HL-60 (cell line): Measurements from ENCODE around the gene TRDN.

Source experiments
- DNase-seq, 2 experiments: peaks; one replicate each; pipeline ENCODE4 v3.0.0-alpha.2; 2010 to 2020; ENCODE audit warnings: low read depth in 1 of 2, low spot score in 1 of 2
- H3K27ac ChIP-seq: fragments of 250-450 bp; sonication (Bioruptor Pico); replicated peaks from 2 replicates; pipeline ENCODE4 v1.5.1; 2020; ENCODE audit warnings: mild to moderate bottlenecking, moderate library complexity
- H3K27me3 ChIP-seq: fragments of 250-450 bp; sonication (Bioruptor Pico); 2 replicates; pipeline ENCODE4 v1.5.1; 2021; ENCODE audit warnings: mild to moderate bottlenecking, moderate library complexity; ENCODE audit not compliant: insufficient read depth, poor library complexity, severe bottlenecking
- H3K4me3 ChIP-seq: replicated peaks from 2 replicates; pipeline ENCODE4 v1.5.1; 2011; ENCODE audit warnings: mild to moderate bottlenecking, control low read depth, low read length; ENCODE audit not compliant: insufficient read depth
- CTCF ChIP-seq: IDR thresholded peaks from one replicate; pipeline ENCODE4 v1.5.1; 2011; ENCODE audit warnings: low read length, control low read depth, inconsistent platforms; ENCODE audit not compliant: insufficient read depth
- GABPA ChIP-seq: IDR thresholded peaks from 2 replicates; pipeline ENCODE4 v1.6.1; 2012; ENCODE audit warnings: low read depth
- POLR2AphosphoS5 ChIP-seq: IDR thresholded peaks from 2 replicates; pipeline ENCODE4 v1.6.1; 2012; ENCODE audit warnings: low read depth
- SPI1 ChIP-seq: IDR thresholded peaks from 2 replicates; pipeline ENCODE4 v1.6.1; 2012; ENCODE audit warnings: low read depth, mild to moderate bottlenecking, borderline replicate concordance
- TF ChIP-seq, protein P1 (sequence below): IDR thresholded peaks from 2 replicates; pipeline ENCODE4 v1.6.1; 2012; ENCODE audit warnings: low read depth; ENCODE audit not compliant: insufficient replicate concordance

The TRDN gene

DNA sequence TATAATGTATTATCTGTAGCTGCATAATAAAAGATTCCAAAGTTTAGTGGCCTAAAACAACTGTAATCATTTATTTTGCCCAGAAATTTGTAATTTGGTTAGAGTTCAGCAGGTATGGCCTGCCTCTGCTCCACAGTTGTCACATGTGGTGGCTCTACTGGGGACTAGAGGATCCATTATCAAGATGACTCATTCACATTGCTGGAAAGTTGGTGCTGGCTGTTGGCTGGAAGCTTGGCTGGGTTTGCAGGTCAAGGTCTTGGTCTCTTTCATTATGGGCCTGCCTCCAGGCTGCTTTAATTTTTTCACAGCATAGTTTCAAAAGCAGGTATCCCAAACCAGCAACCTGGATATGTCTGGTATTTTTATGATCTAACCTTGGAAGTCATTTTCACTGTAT lies 17.6 kb downstream of the TRDN start:
- no peak for DNase-seq
- TF ChIP-seq POLR2AphosphoS5 (no peak), GABPA (no peak), SPI1 (no peak), CTCF (no peak)
- TF ChIP-seq, protein P1, sequence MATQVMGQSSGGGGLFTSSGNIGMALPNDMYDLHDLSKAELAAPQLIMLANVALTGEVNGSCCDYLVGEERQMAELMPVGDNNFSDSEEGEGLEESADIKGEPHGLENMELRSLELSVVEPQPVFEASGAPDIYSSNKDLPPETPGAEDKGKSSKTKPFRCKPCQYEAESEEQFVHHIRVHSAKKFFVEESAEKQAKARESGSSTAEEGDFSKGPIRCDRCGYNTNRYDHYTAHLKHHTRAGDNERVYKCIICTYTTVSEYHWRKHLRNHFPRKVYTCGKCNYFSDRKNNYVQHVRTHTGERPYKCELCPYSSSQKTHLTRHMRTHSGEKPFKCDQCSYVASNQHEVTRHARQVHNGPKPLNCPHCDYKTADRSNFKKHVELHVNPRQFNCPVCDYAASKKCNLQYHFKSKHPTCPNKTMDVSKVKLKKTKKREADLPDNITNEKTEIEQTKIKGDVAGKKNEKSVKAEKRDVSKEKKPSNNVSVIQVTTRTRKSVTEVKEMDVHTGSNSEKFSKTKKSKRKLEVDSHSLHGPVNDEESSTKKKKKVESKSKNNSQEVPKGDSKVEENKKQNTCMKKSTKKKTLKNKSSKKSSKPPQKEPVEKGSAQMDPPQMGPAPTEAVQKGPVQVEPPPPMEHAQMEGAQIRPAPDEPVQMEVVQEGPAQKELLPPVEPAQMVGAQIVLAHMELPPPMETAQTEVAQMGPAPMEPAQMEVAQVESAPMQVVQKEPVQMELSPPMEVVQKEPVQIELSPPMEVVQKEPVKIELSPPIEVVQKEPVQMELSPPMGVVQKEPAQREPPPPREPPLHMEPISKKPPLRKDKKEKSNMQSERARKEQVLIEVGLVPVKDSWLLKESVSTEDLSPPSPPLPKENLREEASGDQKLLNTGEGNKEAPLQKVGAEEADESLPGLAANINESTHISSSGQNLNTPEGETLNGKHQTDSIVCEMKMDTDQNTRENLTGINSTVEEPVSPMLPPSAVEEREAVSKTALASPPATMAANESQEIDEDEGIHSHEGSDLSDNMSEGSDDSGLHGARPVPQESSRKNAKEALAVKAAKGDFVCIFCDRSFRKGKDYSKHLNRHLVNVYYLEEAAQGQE: no peak
- H3K27ac ChIP-seq: no peak overlapping the region
- no peak overlapping the region for H3K4me3 ChIP-seq
- no peaks in the 10 kb centered on the region for H3K27me3 ChIP-seq

GRCh38 chr6:123616942-123617341 lies 19.8 kb downstream of the TRDN start:
- no peaks in the 10 kb centered on the region for H3K27me3 ChIP-seq
- TF ChIP-seq GABPA (no peak), CTCF (no peak), SPI1 (no peak), POLR2AphosphoS5 (no peak)
- TF ChIP-seq, protein P1: no peak
- DNase-seq: no peak
- no peak overlapping the region for H3K4me3 ChIP-seq
- H3K27ac ChIP-seq: no peak overlapping the region

GRCh38 chr6:123616016-123616415 lies 20.7 kb downstream of the TRDN start:
- no peak for DNase-seq
- Histone ChIP-seq H3K27me3 (no peaks in the 10 kb centered on the region), H3K27ac (no peak overlapping the region), H3K4me3 (no peak overlapping the region)
- no peak for TF ChIP-seq CTCF
- TF ChIP-seq, protein P1: no peak
- no peak for TF ChIP-seq POLR2AphosphoS5
- no peak for TF ChIP-seq GABPA
- TF ChIP-seq SPI1: no peak
